Naive thymus-derived CD8-positive, alpha-beta T cell (primary cell): ENCODE results near the gene FDX2. TPM values are rescaled to one million over a fixed set of nuclear protein-coding genes. Genes with fewer than 3 reads are reported as not detected.
A peak's percentile ranks its signal among the peaks of the same experiment; 100 is the strongest.
"Not testable (repeated sequence)": the region's sequence is repeated elsewhere in the genome, so short reads cannot be mapped to it uniquely, and the experiment has no call there.

Source experiments
- ATAC-seq, 2 donors: fragments of 150-1000 bp; cut with Tn5 transposase in 1 of 2; sonication (Bioruptor Pico), chemical (Tn5 transposase) in 1 of 2; 1 replicate in 1 of 2; 2 replicates in 1 of 2; pipeline ENCODE4 v1.10.0; 2021; ENCODE audit warnings: mild to moderate bottlenecking in 2 of 2, moderate library complexity in 2 of 2
- POLR2A ChIA-PET: fragments of 350-600 bp; sonication (Branson Sonifier 250); formaldehyde crosslinking; loops from one replicate; lab custom pipeline; 2021; ENCODE audit warnings: antibody characterized with exemption; lab: Charles Lee
- DNase-seq, 10 donors: peaks; one replicate each; pipeline versions ENCODE4 v3.0.0 to v3.0.0-alpha.2; 2020 to 2022
- H3K27ac Mint-ChIP-seq, 10 donors: one replicate each; pipeline ENCODE4 v1.8.0; 2020 to 2022; ENCODE audit warnings: mild to moderate bottlenecking in 10 of 10, mixed read lengths in 10 of 10, moderate library complexity in 4 of 10, inconsistent platforms in 1 of 10
- H3K27me3 Mint-ChIP-seq, 5 donors: one replicate each; pipeline ENCODE4 v1.8.0; 2021 to 2022; ENCODE audit warnings: mixed read lengths in 5 of 5
- H3K36me3 Mint-ChIP-seq, 3 donors: one replicate each; pipeline ENCODE4 v1.8.0; 2020 to 2022; ENCODE audit warnings: mixed read lengths in 3 of 3, mild to moderate bottlenecking in 2 of 3, inconsistent platforms in 1 of 3
- H3K4me1 Mint-ChIP-seq, 4 donors: one replicate each; pipeline ENCODE4 v1.8.0; 2021 to 2022; ENCODE audit warnings: mixed read lengths in 4 of 4
- H3K4me3 Mint-ChIP-seq, 10 donors: one replicate each; pipeline ENCODE4 v1.8.0; 2020 to 2022; ENCODE audit warnings: mild to moderate bottlenecking in 10 of 10, mixed read lengths in 10 of 10, moderate library complexity in 6 of 10, inconsistent platforms in 1 of 10
- H3K9me3 Mint-ChIP-seq, 9 donors: one replicate each; pipeline ENCODE4 v1.8.0; 2020 to 2022; ENCODE audit warnings: mixed read lengths in 9 of 9, mild to moderate bottlenecking in 3 of 9, inconsistent platforms in 1 of 9, moderate library complexity in 1 of 9
- polyA plus RNA-seq, 3 donors: library from polyadenylated mRNA; unstranded; fragments of 300-500 nt; fragmentation: Illumina TruSeq; gene quantifications; one replicate each; pipeline ENCODE4 v1.2.3, GENCODE V29; 2021
- total RNA-seq, 8 experiments: library from RNA in 2 of 8; stranded (reverse) in 2 of 8; gene quantifications; one replicate each; pipeline ENCODE4 v1.2.3 and lab custom pipeline; 2021 to 2026

Gene FDX2
- total and polyA plus RNA-seq, 5 experiments from 2014 or later = 11.9 to 26.7 (median 14.9) TPM

- peaks cover 9 to 26% (median 10%) of the 10 kb centered on the region in 3 donors for H3K36me3 Mint-ChIP-seq
- POLR2A ChIA-PET = interaction anchor here (0.5 to 1.6 kb wide), 3 partner anchors 16 to 345 kb away, joined by 3 to 5 read pairs (median 3); partner anchors contain the start of genes ICAM1 and TYK2
- peaks cover 8 to 41% (median 23%) of the 10 kb centered on the region in 5 donors for H3K27me3 Mint-ChIP-seq
- no peak for DNase-seq
- peak within 1 kb of the TSS; percentile 42 to 91 (median 78) for H3K4me3 Mint-ChIP-seq
- H3K4me1 Mint-ChIP-seq = peaks cover 27 to 64% (median 50%) of the 10 kb centered on the region in 4 donors
- no peak for ATAC-seq
- H3K9me3 Mint-ChIP-seq = no peaks in the 10 kb centered on the region
- H3K27ac Mint-ChIP-seq = peak within 1 kb of the TSS in 2 of 10 donors; percentile 12 to 23
Observed at GRCh38 chr19:10286803-10287737, 28.7 kb downstream of the FDX2 start, which contains the start of gene ICAM4. Gene ICAM4 (plus strand): TSS chr19:10286955. CDS start chr19:10287013, 58 bp downstream.

- ATAC-seq (no peak), DNase-seq (no peak)
- no peak overlapping the region for H3K4me3 Mint-ChIP-seq
- H3K4me1 Mint-ChIP-seq = peaks cover 18 to 50% (median 34%) of the 10 kb centered on the region in 4 donors
- POLR2A ChIA-PET = interaction anchor here (0.6 to 1.6 kb wide), 3 partner anchors 15 to 702 kb away, joined by 3 to 5 read pairs (median 4); partner anchors contain the start of genes ICAM1 and TYK2
- H3K27me3 Mint-ChIP-seq = peaks cover 2 to 25% (median 14%) of the 10 kb centered on the region in 5 donors
- H3K36me3 Mint-ChIP-seq = peaks cover 9 to 33% (median 10%) of the 10 kb centered on the region in 3 donors
- H3K9me3 Mint-ChIP-seq = no peaks in the 10 kb centered on the region
- peak overlapping the region in 1 of 10 donors; percentile 26 for H3K27ac Mint-ChIP-seq
Observed at GRCh38 chr19:10285393-10285792, 30.4 kb downstream of the FDX2 start.

- H3K27ac Mint-ChIP-seq = no peak overlapping the region
- peaks cover 9 to 34% (median 10%) of the 10 kb centered on the region in 3 donors for H3K36me3 Mint-ChIP-seq
- POLR2A ChIA-PET = no interaction called here
- ATAC-seq = no peak
- no peak for DNase-seq
- no peaks in the 10 kb centered on the region for H3K9me3 Mint-ChIP-seq
- peaks cover 17 to 49% (median 32%) of the 10 kb centered on the region in 4 donors for H3K4me1 Mint-ChIP-seq
- peaks cover 2 to 21% (median 10%) of the 10 kb centered on the region in 5 donors for H3K27me3 Mint-ChIP-seq
- no peak overlapping the region for H3K4me3 Mint-ChIP-seq
Observed at GRCh38 chr19:10284960-10285278, 30.9 kb downstream of the FDX2 start.

- no peaks in the 10 kb centered on the region for H3K9me3 Mint-ChIP-seq
- peaks cover 20 to 52% (median 35%) of the 10 kb centered on the region in 4 donors for H3K4me1 Mint-ChIP-seq
- no peak overlapping the region for H3K27ac Mint-ChIP-seq
- DNase-seq (no peak), ATAC-seq (no peak)
- POLR2A ChIA-PET = no interaction called here
- H3K4me3 Mint-ChIP-seq = no peak overlapping the region
- peaks cover 9 to 38% (median 10%) of the 10 kb centered on the region in 3 donors for H3K36me3 Mint-ChIP-seq
- H3K27me3 Mint-ChIP-seq = peaks cover 2 to 19% (median 10%) of the 10 kb centered on the region in 5 donors
Observed at GRCh38 chr19:10284065-10284959, 31.5 kb downstream of the FDX2 start.

GRCh38 chr19:10283301-10284064 lies 32.3 kb downstream of the FDX2 start:
- no peak overlapping the region for H3K4me3 Mint-ChIP-seq
- H3K9me3 Mint-ChIP-seq = no peaks in the 10 kb centered on the region
- H3K4me1 Mint-ChIP-seq = peaks cover 15 to 48% (median 30%) of the 10 kb centered on the region in 4 donors
- H3K27ac Mint-ChIP-seq = no peak overlapping the region
- H3K36me3 Mint-ChIP-seq = peaks cover 9 to 42% (median 10%) of the 10 kb centered on the region in 3 donors
- POLR2A ChIA-PET = interaction anchor here (1.1 kb wide), 1 partner anchor 105 kb away, joined by 3 read pairs; no protein-coding TSS in a partner anchor
- no peak for ATAC-seq
- peaks cover 2 to 11% (median 5%) of the 10 kb centered on the region in 5 donors for H3K27me3 Mint-ChIP-seq
- DNase-seq = no peak

- H3K36me3 Mint-ChIP-seq = peaks cover 9 to 47% (median 13%) of the 10 kb centered on the region in 3 donors
Observed at GRCh38 chr19:10282043-10282442, 33.8 kb downstream of the FDX2 start.

GRCh38 chr19:10279737-10280442 lies 35.9 kb downstream of the FDX2 start:
- H3K27me3 Mint-ChIP-seq = no peaks in the 10 kb centered on the region
- no peak for DNase-seq
- no peaks in the 10 kb centered on the region for H3K9me3 Mint-ChIP-seq
- ATAC-seq = no peak
- POLR2A ChIA-PET = interaction anchor here (0.6 to 1.3 kb wide), 3 partner anchors 9 to 686 kb away, joined by 3 to 6 read pairs (median 4); partner anchors contain the start of genes ICAM1 and ICAM5
- peaks cover 4 to 16% (median 12%) of the 10 kb centered on the region in 4 donors for H3K4me1 Mint-ChIP-seq
- peaks cover under 1 to 49% (median 9%) of the 10 kb centered on the region in 3 donors for H3K36me3 Mint-ChIP-seq
- peak overlapping the region in 9 of 10 donors; percentile 14 to 81 (median 68) for H3K27ac Mint-ChIP-seq
- peak overlapping the region in 3 of 10 donors; percentile 21 to 49 (median 35) for H3K4me3 Mint-ChIP-seq

More at GRCh38 chr19:10282043-10282442, 33.8 kb downstream of the FDX2 start:
- ATAC-seq, H3K4me3 Mint-ChIP-seq, DNase-seq, H3K27ac Mint-ChIP-seq, H3K9me3 Mint-ChIP-seq, H3K27me3 Mint-ChIP-seq, POLR2A ChIA-PET: not testable (repeated sequence)
- H3K4me1 Mint-ChIP-seq = peaks cover 12 to 36% (median 17%) of the 10 kb centered on the region in 4 donors

GRCh38 chr19:10278935-10279334 lies 36.9 kb downstream of the FDX2 start:
- Mint-ChIP-seq H3K27ac (peak overlapping the region in 2 of 10 donors; percentile 22 to 70), H3K4me1 (peaks cover 6 to 16% (median 14%) of the 10 kb centered on the region in 4 donors), H3K4me3 (no peak overlapping the region), H3K36me3 (peaks cover 0 to 47% (median 4%) of the 10 kb centered on the region in 3 donors), H3K9me3 (no peaks in the 10 kb centered on the region), H3K27me3 (no peaks in the 10 kb centered on the region)
- DNase-seq (no peak), ATAC-seq (no peak)
- POLR2A ChIA-PET = interaction anchor here (0.6 kb wide), 1 partner anchor 77 kb away, joined by 4 read pairs; no protein-coding TSS in a partner anchor

GRCh38 chr19:10277795-10278589 lies 37.8 kb downstream of the FDX2 start:
- Mint-ChIP-seq H3K4me3 (no peak overlapping the region), H3K27me3 (no peaks in the 10 kb centered on the region)

GRCh38 chr19:10274589-10274988 lies 41.2 kb downstream of the FDX2 start:
- ATAC-seq = no peak
- Mint-ChIP-seq H3K9me3 (no peaks in the 10 kb centered on the region), H3K36me3 (peaks cover 0 to 26% (median 3%) of the 10 kb centered on the region in 3 donors), H3K27me3 (no peaks in the 10 kb centered on the region), H3K4me1 (peaks cover 6 to 33% (median 26%) of the 10 kb centered on the region in 4 donors), H3K27ac (peak overlapping the region in 6 of 10 donors; percentile 39 to 81 (median 70)), H3K4me3 (peak overlapping the region in 2 of 10 donors; percentile 17 to 36)
- no peak for DNase-seq
- POLR2A ChIA-PET = no interaction called here

More at GRCh38 chr19:10277795-10278589, 37.8 kb downstream of the FDX2 start:
- peaks cover 6 to 17% (median 15%) of the 10 kb centered on the region in 4 donors for H3K4me1 Mint-ChIP-seq
- H3K27ac Mint-ChIP-seq = peak overlapping the region in 4 of 10 donors; percentile 15 to 70 (median 51)
- ATAC-seq = no peak
- POLR2A ChIA-PET = no interaction called here
- DNase-seq = no peak
- no peaks in the 10 kb centered on the region for H3K9me3 Mint-ChIP-seq
- peaks cover 0 to 39% (median 3%) of the 10 kb centered on the region in 3 donors for H3K36me3 Mint-ChIP-seq
